Measurements from ENCODE around the gene IGF2.

IGF2 gene

DNA sequence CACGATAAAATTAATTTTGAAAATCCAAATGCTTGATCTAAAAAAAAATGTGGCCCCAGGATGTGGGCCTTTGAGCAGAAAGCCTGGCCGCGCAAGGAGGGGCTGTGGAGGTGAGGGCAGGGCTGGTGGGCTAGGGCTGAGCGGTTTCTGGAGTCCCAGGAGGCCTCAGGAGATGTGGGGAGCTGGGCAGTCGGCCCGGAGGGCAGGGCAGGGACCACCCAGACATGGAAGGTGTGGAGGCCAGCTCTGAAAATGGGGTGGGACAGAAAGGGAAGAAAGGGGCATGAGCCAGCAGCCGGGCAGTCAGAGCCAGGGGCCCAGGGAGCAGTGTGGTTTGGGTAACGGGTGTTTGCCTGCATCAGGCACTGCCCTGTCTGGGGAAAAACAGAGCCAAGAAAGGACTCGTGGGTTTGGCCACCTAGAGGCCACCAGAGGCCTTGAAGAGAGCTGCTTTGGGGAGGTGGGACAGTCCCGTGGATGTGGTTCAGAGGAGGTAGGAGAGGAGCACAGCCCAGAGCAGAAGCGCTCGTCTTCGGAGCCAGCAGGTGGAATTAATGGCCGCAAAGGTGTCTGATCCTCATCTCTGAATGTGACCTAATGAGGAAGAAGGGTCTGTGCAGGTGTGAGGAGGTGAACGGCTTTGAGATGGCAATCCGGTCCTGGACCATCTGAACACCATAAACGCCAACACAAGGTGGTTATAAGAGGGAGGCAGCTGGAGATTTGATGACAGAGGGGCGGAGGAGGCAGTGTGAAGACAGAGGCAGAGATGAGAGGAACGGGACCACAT lies 50.2 kb downstream of the IGF2 start:
- Histone ChIP-seq H3K9ac (ENCODE audit: low read depth, low read length) (no peak overlapping the region), H3K4me1 (ENCODE audit: insufficient read depth, low read length) (no peaks in the 10 kb centered on the region), H3K9me3 (ENCODE audit: control insufficient read depth, insufficient read depth, low read length) (no peaks in the 10 kb centered on the region; the same call in 1 of the 2 replicates), H3K36me3 (ENCODE audit: insufficient read depth, low read length) (no peaks in the 10 kb centered on the region; the same call in 1 of the 2 replicates)

DNA sequence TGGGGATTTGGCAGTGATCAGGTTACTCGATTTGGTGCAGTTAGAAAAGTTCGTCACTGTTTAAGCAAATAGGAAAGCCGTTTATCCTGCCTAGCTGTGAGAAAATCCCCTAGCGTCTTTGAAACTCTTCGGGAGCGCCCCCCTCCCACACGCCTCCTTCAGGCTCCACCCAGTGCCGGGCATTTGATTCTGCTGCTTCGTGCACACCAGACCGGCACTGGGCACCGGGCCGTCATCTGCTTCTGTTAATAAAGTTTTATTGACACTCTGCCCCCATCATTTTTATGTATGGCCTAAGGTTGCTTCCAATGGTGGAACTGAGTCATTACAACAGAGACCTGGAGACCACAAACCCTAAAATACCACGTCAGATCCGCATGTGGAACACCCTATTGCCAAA lies 50.9 kb downstream of the IGF2 start:
- H3K9me3 ChIP-seq (ENCODE audit: control insufficient read depth, insufficient read depth, low read length) = no peaks in the 10 kb centered on the region; the same call in 1 of the 2 replicates
- H3K4me1 ChIP-seq (ENCODE audit: insufficient read depth, low read length) = no peaks in the 10 kb centered on the region
- H3K36me3 ChIP-seq (ENCODE audit: insufficient read depth, low read length) = no peaks in the 10 kb centered on the region; the same call in 1 of the 2 replicates
- H3K9ac ChIP-seq (ENCODE audit: low read depth, low read length) = no peak overlapping the region

DNA sequence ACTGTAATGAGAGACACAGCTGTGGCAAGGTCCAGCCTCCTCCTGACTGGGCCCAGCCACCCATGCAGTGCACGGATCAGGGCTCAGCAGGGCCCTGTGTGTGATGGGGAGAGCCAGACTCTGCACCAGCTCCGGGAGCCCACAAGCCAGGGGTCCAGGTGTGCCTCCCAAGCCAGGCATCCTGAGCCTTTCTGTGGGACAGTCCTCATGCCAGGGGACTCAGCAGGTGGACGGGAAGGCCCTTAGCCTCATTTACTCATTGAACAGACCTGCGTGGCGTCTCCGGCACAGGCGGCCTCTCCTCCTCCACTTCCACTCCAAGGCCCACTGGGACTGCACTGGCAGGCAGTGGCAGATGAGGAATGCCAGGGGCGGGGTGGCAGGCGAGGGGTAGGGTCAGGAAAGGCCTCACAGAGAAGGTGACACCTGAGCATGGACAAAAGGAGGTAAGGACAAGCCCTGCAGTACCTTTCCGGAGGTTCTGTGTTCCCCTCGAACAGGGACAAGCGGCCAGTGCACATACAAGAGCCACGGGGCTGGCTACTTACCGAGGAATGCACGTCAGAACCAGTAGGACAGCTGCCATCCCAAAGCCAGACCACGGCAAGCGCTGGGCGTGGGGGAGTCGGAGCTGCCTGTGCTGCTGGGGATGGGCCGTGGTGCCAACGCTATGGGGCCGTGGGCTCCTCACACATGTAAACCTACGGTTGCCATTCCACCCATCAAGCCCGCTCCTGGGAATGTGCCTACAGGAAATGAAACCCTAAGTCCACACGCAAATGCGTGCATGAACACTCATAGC lies 52.7 kb downstream of the IGF2 start:
- no peaks in the 10 kb centered on the region; the same call in 1 of the 2 replicates for H3K36me3 ChIP-seq (ENCODE audit: insufficient read depth, low read length)
- no peak overlapping the region for H3K9ac ChIP-seq (ENCODE audit: low read depth, low read length)
- no peaks in the 10 kb centered on the region; the same call in 1 of the 2 replicates for H3K9me3 ChIP-seq (ENCODE audit: control insufficient read depth, insufficient read depth, low read length)
- H3K4me1 ChIP-seq (ENCODE audit: insufficient read depth, low read length) = no peaks in the 10 kb centered on the region

DNA sequence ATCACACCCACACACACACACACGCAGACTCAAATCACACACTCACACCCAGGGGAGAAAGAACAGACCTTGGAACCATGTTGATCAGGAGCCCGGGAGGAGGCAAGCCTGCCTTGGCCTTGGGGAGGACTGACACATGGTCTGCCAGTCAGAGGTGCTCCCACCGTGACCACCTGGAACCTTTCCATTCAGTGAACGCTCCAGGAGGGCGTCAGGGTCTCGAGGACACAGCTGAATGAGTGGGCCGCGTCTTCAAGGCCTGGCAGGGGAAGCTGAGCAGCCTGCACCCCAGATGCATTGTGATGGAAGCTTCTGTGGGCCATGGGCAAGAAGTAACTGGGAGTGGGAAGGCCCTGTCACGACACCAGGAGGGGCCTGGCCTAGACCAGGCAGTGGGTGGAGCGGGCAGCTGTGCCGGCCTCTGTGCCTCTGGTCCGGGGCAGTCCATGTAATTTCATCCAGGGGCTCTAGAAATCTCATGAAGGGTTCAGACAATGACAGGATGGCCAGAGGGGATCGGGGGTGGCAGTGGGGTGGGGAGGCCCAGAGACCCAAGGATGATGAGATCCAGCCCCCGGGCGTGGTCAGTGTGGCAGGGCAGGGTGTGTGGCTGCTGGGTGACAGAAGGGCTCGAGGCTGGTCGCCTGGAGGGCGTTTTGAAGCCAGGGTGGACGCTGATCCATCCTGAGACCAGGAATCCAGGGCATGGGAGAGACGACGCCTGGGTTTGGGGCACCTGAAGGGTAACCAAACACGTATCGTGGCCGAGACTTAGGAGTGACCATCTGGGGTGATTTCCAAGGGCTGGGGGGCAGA lies 53.7 kb downstream of the IGF2 start:
- H3K36me3 ChIP-seq (ENCODE audit: insufficient read depth, low read length) = no peaks in the 10 kb centered on the region; the same call in 1 of the 2 replicates
- no peaks in the 10 kb centered on the region; the same call in 1 of the 2 replicates for H3K9me3 ChIP-seq (ENCODE audit: control insufficient read depth, insufficient read depth, low read length)
- no peaks in the 10 kb centered on the region for H3K4me1 ChIP-seq (ENCODE audit: insufficient read depth, low read length)
- no peak overlapping the region for H3K9ac ChIP-seq (ENCODE audit: low read depth, low read length)

DNA sequence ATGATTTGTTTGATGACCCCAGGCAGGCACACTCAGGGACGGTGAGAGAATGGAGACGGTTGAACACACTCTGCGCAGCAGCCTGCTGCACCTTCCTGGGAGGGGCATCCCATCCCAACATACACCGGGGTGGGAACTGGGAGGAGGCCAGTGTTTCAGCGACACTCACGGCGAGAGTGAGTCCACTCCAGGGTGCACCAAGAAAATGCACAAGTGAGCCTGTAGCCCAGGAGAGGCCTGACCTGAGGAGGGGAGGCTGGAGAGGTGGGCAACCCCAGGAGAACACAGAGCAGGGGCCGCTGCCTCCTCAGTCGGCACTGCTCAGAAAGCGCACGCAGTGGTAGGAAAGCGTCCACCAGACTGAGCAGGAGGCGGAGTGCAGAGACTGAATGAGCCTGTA lies 54.5 kb downstream of the IGF2 start:
- no peaks in the 10 kb centered on the region for H3K4me1 ChIP-seq (ENCODE audit: insufficient read depth, low read length)
- no peaks in the 10 kb centered on the region; the same call in 1 of the 2 replicates for H3K36me3 ChIP-seq (ENCODE audit: insufficient read depth, low read length)

More for the DNA sequence above, 54.5 kb downstream of the IGF2 start:
- Histone ChIP-seq H3K9me3 (ENCODE audit: control insufficient read depth, insufficient read depth, low read length) (no peaks in the 10 kb centered on the region; the same call in 1 of the 2 replicates), H3K9ac (ENCODE audit: low read depth, low read length) (no peak overlapping the region)
